Measurements from ENCODE around the gene KDM2B. TPM values are rescaled to one million over a fixed set of nuclear protein-coding genes. Genes with fewer than 3 reads are reported as not detected.

KDM2B gene
- polyA plus RNA-seq, 4 donors, result 56.8 to 77.1 (median 71.2) TPM

DNA sequence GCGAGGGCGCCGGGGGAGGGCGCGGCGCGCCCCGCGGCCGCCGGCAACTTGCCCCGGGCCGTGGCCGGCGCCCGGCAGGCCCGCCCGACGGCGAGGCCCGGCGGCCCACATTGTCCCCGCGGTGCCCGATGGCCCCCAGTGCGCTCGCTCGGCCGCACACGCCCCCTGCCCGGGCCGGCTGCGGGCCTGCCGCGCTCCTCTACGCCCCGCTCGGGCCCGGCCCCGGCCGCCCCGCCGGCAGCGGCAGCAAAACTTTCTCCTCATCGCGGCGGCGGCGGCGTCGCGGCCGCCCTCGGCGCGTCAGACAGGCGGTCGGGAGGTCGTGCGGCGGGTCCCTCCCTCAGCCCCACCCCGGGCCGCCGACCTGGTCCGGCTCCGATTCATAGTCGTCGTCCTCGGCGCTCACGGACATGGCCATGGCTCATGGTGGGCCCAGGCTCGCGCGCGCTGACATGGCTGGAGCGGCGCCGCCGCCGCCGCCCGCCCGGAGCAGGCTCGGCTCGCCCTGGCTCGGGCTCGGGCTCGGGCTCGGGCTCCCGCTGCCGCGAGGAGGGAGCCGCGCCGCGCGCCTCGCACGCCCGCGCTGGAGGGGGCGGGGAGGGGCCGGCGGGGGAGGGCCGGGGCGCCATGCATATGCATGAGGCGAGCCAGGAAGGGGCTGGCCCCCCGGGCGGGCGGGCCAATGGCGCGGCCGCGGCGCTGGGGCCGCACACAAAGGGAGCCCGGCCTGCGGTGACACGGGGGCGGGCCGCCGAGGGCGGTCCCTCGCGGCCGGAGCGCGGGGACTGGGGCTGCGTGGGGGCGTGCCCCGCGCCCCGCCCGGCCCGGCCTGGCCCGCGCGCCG lies 113.8 kb downstream of the KDM2B start:
- peak; percentile 68 to 85 (median 82) for DNase-seq (ENCODE audit: low read depth in 4 of 4, low spot score in 3 of 4)

- DNase-seq (ENCODE audit: low read depth in 4 of 4, low spot score in 3 of 4), result no peak
Observed at GRCh38 chr12:121465921-121466793, 114.7 kb downstream of the KDM2B start.

DNA sequence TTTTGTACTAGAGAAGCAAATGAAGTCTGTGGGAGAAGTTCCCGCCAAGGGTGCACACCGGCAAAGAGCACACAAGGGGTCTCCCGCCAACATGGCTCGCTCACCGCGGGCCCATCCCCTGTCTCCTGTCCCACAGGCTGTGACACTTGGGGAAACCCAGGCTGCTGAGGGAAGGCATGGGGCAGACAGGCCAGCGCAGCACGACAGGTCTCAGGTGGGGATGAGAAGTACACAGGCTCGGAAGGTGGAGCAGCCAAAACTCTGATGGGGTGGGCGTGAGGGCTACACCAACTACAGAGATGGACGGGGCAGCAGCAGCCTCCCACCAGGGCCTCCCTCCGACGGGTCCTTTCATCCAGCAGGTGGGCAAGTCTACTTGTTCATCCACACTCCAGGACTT lies 116.5 kb downstream of the KDM2B start:
- no peak for DNase-seq (ENCODE audit: low read depth in 4 of 4, low spot score in 3 of 4)

- DNase-seq (ENCODE audit: low read depth in 4 of 4, low spot score in 3 of 4), result no peak
Observed at GRCh38 chr12:121461048-121461447, 119.8 kb downstream of the KDM2B start.

GRCh38 chr12:121456551-121456950 lies 124.3 kb downstream of the KDM2B start:
- no peak for DNase-seq (ENCODE audit: low read depth in 4 of 4, low spot score in 3 of 4)

GRCh38 chr12:121455766-121456420 lies 124.9 kb downstream of the KDM2B start:
- no peak for DNase-seq (ENCODE audit: low read depth in 4 of 4, low spot score in 3 of 4)

DNA sequence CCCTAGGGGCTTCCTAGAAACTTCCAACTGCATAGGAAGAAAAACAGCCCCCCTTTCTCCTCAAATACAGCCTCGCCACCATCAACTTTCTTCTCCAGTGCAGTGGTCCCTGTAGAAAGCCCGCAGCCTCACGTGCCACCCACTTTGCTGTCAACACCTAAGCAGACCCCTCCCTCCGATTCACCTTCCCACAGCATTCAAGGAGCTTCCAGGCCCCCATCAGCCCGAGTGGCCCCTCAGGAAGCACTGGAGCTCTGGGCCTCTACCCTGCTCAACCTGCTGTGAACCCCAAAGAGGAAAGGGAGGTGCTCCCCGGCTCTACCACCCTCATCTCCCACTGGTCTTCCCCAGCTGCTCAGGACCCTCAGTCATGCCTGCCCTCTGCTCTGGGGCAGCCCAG lies 125.9 kb downstream of the KDM2B start:
- no peak for DNase-seq (ENCODE audit: low read depth in 4 of 4, low spot score in 3 of 4)

- no peak for DNase-seq (ENCODE audit: low read depth in 4 of 4, low spot score in 3 of 4)
Observed at GRCh38 chr12:121453629-121454028, 127.2 kb downstream of the KDM2B start.

DNA sequence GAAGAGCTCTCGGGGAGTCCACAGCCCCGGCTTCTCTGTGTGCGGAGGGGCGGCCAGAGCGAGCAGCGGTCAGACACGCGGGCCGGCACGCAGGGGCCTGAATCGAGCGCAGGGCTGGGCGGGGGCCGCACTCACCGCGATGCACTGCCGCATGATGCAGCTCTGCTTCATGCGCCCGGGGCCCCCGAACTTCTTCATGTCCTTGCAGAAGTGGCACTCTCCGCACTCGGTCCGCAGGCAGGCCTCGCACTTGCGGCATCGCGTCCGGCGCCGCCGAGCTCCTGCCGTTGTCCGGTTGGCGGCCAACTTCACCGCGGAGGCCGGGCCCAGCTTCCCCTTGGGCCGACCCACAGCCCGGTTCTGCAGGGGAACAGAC lies 127.8 kb downstream of the KDM2B start:
- DNase-seq (ENCODE audit: low read depth in 4 of 4, low spot score in 3 of 4), result no peak

DNA sequence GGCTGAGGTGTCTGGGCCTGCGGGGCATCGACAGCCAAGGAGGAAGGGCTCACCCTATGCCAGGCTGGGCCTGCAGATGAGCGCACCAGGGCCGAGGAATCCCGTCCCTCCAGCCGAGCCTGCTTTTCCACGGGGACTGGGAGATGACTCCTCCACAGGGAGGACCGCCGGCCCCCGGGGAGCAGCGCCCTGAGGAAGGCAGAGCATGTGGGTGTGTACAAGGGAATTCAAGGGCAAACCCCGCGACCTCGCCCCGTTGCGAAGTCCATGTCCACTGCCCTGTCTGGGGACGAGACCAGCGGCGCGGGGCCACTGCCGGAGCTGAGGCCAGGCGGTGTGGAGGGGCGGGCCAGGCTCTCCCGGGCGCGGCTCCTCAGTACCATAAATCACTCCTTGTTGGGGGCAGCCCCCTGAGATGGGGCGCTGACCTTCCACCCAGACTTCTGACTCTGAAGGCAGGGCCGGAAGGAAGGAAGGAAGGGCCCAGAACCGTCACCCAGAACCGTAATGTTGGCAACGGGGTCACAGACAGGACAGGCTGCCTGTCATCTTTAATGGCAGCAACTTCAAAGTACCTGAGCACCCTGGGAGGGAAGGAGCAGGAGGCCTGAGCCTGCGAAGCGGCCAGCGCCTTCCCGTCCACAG lies 128.4 kb downstream of the KDM2B start:
- no peak for DNase-seq (ENCODE audit: low read depth in 4 of 4, low spot score in 3 of 4)

GRCh38 chr12:121451961-121452339 lies 128.9 kb downstream of the KDM2B start:
- DNase-seq (ENCODE audit: low read depth in 4 of 4, low spot score in 3 of 4), result no peak

DNA sequence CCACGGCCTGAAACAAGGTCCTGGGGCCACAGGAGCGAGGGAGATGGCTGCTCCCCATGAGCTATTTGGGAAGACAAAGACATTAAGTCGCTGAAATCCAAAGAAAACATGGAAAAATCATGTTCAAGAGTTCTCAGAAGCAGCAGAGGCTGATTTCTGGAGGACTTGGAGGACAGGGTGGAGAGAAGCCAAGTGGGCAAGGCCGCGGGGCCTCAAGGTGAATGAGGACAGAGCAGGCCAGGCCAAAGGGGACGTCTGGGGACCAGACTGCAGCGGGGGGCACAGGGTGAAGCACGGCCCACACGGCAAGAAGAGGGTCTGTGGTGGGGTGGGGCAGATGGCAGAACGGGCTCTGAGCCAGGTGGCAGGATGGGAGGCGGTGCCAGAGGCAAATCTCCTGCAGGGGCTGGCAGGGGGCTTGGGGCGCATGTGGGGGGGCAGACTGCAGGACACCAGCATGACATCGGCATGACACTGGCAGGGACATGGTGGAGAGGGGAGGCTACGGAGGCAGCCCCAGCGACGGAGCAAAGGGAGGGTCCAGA lies 132.0 kb downstream of the KDM2B start:
- no peak for DNase-seq (ENCODE audit: low read depth in 4 of 4, low spot score in 3 of 4)

GRCh38 chr12:121446750-121447149 lies 134.1 kb downstream of the KDM2B start:
- DNase-seq (ENCODE audit: low read depth in 4 of 4, low spot score in 3 of 4), result no peak

GRCh38 chr12:121444842-121445202 lies 136.0 kb downstream of the KDM2B start:
- DNase-seq (ENCODE audit: low read depth in 4 of 4, low spot score in 3 of 4), result no peak

DNA sequence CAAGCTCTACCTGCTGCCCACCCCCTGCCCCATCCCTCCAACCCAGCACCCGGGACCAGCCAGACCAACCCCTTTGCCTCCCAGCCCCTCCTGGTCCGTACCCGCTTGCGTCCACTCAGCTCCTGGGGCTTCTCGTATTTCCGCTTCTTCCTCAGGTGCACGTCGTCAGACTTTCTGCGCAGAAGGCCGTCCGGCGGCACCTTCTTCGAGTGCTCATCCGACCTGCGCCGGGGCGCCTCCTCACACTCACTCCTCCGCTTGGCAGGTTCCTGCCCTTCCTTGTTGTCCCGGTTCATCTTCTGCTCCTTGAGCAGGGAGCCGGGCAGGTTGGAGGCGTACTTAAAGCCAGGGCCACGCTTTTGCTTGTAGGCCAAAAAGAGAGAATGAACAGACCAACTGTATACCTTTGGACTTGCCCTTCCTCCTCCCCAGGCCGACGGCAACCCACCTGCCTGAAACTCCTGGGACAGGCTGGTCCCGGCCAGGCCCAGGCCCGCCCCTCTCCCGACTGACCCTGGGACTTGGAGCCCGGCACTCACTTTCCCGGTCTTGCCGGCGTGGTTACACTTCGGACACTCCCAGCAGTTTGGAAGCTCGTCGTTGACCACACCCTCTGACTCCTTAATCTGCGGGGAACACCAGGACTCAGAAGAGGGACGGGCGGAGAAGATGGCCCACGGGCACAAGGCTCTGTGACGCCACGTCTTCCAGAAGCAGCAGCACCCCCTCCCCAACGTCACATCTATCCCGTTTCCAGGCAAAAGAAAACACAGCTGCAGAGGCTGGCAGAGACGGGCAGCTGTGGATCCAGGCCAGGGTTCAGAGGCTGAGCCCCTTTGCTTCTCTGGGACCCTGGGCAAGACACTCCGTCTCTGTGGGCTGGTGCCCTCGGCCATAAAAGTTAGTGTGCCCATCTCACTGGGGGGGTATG lies 136.6 kb downstream of the KDM2B start:
- DNase-seq (ENCODE audit: low read depth in 4 of 4, low spot score in 3 of 4), result no peak

DNA sequence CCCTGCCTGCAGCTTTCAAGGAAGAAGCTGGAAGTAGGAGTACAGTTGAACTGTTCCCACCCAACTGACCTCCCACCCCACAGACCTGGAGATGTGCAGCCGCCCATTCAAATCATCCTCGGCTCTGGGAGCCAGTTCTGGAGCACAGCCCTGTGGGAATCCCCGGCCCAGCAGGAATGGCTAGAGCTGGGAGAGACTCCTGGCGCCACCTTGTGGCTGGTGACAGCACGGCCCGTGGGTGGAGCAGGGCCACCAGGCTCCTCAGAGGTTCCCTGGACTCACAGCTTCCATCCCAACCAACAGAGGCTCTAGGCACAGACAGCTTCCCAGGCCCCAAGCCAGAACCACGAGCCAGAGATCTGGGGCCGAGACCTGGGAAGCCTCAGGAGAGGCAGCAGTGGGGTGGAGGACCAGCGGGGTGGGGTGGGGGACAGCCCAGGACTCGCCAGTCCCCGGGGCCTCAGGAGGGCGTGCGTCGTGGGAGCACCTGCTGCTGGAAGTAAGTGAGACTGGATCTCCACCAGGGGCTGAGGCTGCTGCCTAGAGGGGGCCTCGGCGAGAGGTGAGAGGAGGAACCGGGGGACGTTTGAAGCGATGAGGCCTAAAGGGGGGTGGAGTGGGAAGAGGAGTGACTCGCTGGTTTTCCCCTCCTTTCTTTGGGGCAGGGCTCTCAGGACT lies 137.5 kb downstream of the KDM2B start:
- peak in 1 of 4 donors; percentile 41 for DNase-seq (ENCODE audit: low read depth in 4 of 4, low spot score in 3 of 4)

- DNase-seq (ENCODE audit: low read depth in 4 of 4, low spot score in 3 of 4), result no peak
Observed at GRCh38 chr12:121442028-121442948, 138.5 kb downstream of the KDM2B start.

GRCh38 chr12:121441555-121441954 lies 139.3 kb downstream of the KDM2B start:
- DNase-seq (ENCODE audit: low read depth in 4 of 4, low spot score in 3 of 4), result no peak

Measured in left renal pelvis (tissue), 4 donors.